K562 (cell line): Measurements from ENCODE around the gene GPD1L.
"Not testable (repeated sequence)": the region's sequence is repeated elsewhere in the genome, so short reads cannot be mapped to it uniquely, and the experiment has no call there.

ENCODE experiments used
- CTCF ChIP-seq, 3 experiments: IDR thresholded peaks in 2 of 3; conservative IDR thresholded peaks in 1 of 3; 2 replicates each; pipeline ENCODE4 v1.5.1; 2011 to 2012; ENCODE audit warnings: low read length in 3 of 3, mild to moderate bottlenecking in 3 of 3, control low read depth in 2 of 3, improper control_type of control experiment in 1 of 3, inconsistent platforms in 1 of 3, low read depth in 1 of 3, mixed read lengths in 1 of 3, moderate library complexity in 1 of 3; ENCODE audit not compliant: insufficient read depth in 2 of 3
- ELK1 ChIP-seq: sonication (generic); formaldehyde crosslinking; IDR thresholded peaks from 2 replicates; pipeline ENCODE4 v1.8.1; 2022; ENCODE audit warnings: missing genetic modification reagents
- GATAD2B ChIP-seq: fragments of 450-650 bp; IDR thresholded peaks from 2 replicates; pipeline ENCODE4 v1.6.1; 2017; ENCODE audit warnings: mild to moderate bottlenecking, borderline replicate concordance
- KAT7 ChIP-seq: sonication (generic); formaldehyde crosslinking; IDR thresholded peaks from 2 replicates; pipeline ENCODE4 v1.8.0; 2022; ENCODE audit warnings: missing genetic modification reagents, mild to moderate bottlenecking, borderline replicate concordance
- POLR2A ChIP-seq: fragments of 450-650 bp; conservative IDR thresholded peaks from 2 replicates; pipeline ENCODE4 v1.6.1; 2016
- RAD21 ChIP-seq, 2 experiments: fragments of 250-450 bp in 1 of 2; fragments of 450-650 bp in 1 of 2; sonication (Bioruptor Pico) in 1 of 2; formaldehyde crosslinking in 1 of 2; IDR thresholded peaks in 1 of 2; conservative IDR thresholded peaks in 1 of 2; 2 replicates each; pipeline versions ENCODE4 v1.4.0 to v1.8.0; 2020 to 2022; ENCODE audit warnings: mild to moderate bottlenecking in 2 of 2, moderate library complexity in 1 of 2
- RNF2 ChIP-seq: sonication (generic); IDR thresholded peaks from 2 replicates; pipeline ENCODE4 v1.6.1; 2016
- RUNX1 ChIP-seq: sonication (generic); IDR thresholded peaks from 2 replicates; pipeline ENCODE4 v1.6.1; 2016; ENCODE audit warnings: antibody characterized with exemption, low read depth
- STAG1 ChIP-seq: sonication (generic); formaldehyde crosslinking; IDR thresholded peaks from 2 replicates; pipeline ENCODE4 v1.5.0; 2020; ENCODE audit warnings: missing genetic modification reagents, borderline replicate concordance
- ZBTB33 ChIP-seq: sonication (generic); formaldehyde crosslinking; IDR thresholded peaks from 2 replicates; pipeline ENCODE4 v1.8.1; 2023; ENCODE audit warnings: mild to moderate bottlenecking, missing genetic modification reagents
- ZHX1 ChIP-seq: fragments of 150-350 bp; conservative IDR thresholded peaks from 2 replicates; pipeline ENCODE4 v1.6.1; 2014; ENCODE audit warnings: low read length
- ZNF76 ChIP-seq: fragments of 250-450 bp; sonication (Bioruptor Pico); IDR thresholded peaks from 2 replicates; pipeline ENCODE4 v1.4.0; 2020; ENCODE audit warnings: mild to moderate bottlenecking, moderate library complexity, borderline replicate concordance
- ZNF766 ChIP-seq: fragments of 200-800 bp; sonication (Bioruptor generic); conservative IDR thresholded peaks from 2 replicates; pipeline ENCODE4 v1.6.1; 2016; ENCODE audit warnings: missing genetic modification characterization, missing compliant biosample characterization
- ZNF780A ChIP-seq: fragments of 250-450 bp; sonication (Bioruptor Pico); IDR thresholded peaks from 2 replicates; pipeline ENCODE4 v1.5.0; 2021; ENCODE audit warnings: mild to moderate bottlenecking

- not testable (repeated sequence) for TF ChIP-seq ZBTB33 (CRISPR knock-in tag); ELK1 (CRISPR knock-in tag); CTCF (IDR thresholded peaks at IDR 0.05 in 2 of 3, conservative IDR thresholded peaks at IDR 0.05 in 1 of 3; ENCODE audit: insufficient read depth in 2 of 3, low read depth in 1 of 3, low read length in 3 of 3); ZNF780A (CRISPR knock-in tag); STAG1; ZNF766 (CRISPR knock-in tag); ZHX1; ZNF76 (CRISPR knock-in tag); RAD21 (CRISPR knock-in tag; conservative IDR thresholded peaks at IDR 0.05 in 1 of 2, IDR thresholded peaks at IDR 0.05 in 1 of 2); KAT7; RNF2; GATAD2B; RUNX1; POLR2A
These were observed 1.8 kb downstream of the GPD1L start for GRCh38 chr3:32108224-32108623.
